ENCODE measurements around the gene SLC6A1. TPM values are rescaled to one million over a fixed set of nuclear protein-coding genes. Genes with fewer than 3 reads are reported as not detected.
A peak's percentile ranks its signal among the peaks of the same experiment; 100 is the strongest.

SLC6A1 gene
- total RNA-seq, 1 experiment from 2014 or later, result not detected

GRCh38 chr3:10945683-10946287 is 46.8 kb upstream of the SLC6A1 start:
- peaks cover 2 to 6% (median 3%) of the 10 kb centered on the region in 3 experiments; a peak in 3 of 7 replicates for H3K36me3 Mint-ChIP-seq (ENCODE audit: insufficient read depth in 1 of 3, low read depth in 3 of 3)
- no peak overlapping the region for H3K14ac ChIP-seq (ENCODE audit: insufficient read depth, low read length)
- peaks cover 3 to 4% of the 10 kb centered on the region in 2 experiments; a peak in 2 of 4 replicates for H3K4me1 Mint-ChIP-seq
- no peaks in the 10 kb centered on the region for H4K20me1 ChIP-seq (ENCODE audit: control insufficient read depth, insufficient read depth, insufficient read length)
- TF ChIP-seq, protein P1, sequence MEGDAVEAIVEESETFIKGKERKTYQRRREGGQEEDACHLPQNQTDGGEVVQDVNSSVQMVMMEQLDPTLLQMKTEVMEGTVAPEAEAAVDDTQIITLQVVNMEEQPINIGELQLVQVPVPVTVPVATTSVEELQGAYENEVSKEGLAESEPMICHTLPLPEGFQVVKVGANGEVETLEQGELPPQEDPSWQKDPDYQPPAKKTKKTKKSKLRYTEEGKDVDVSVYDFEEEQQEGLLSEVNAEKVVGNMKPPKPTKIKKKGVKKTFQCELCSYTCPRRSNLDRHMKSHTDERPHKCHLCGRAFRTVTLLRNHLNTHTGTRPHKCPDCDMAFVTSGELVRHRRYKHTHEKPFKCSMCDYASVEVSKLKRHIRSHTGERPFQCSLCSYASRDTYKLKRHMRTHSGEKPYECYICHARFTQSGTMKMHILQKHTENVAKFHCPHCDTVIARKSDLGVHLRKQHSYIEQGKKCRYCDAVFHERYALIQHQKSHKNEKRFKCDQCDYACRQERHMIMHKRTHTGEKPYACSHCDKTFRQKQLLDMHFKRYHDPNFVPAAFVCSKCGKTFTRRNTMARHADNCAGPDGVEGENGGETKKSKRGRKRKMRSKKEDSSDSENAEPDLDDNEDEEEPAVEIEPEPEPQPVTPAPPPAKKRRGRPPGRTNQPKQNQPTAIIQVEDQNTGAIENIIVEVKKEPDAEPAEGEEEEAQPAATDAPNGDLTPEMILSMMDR (conservative IDR thresholded peaks at IDR 0.05), result peak; percentile 93
- H3K23me2 ChIP-seq (ENCODE audit: insufficient read length, low read depth, low read length, poor library complexity, severe bottlenecking), result no peaks in the 10 kb centered on the region
- H3K56ac ChIP-seq (ENCODE audit: insufficient read length, low read depth, low read length), result no peak overlapping the region
- no peaks in the 10 kb centered on the region for H3K79me2 ChIP-seq (ENCODE audit: insufficient read depth, low read length)
- no peak overlapping the region for H2BK20ac ChIP-seq (ENCODE audit: low read depth, low read length, poor library complexity, severe bottlenecking)
- no peak overlapping the region for H3K27ac Mint-ChIP-seq
- H3K4me3 Mint-ChIP-seq, result no peak overlapping the region
- H3K9me3 Mint-ChIP-seq, result peaks cover 12 to 13% of the 10 kb centered on the region in 2 experiments
- H4K8ac ChIP-seq (replicated peaks; ENCODE audit: insufficient read length, low read depth, low read length), result no peak overlapping the region
- no peak overlapping the region for H2AK5ac ChIP-seq (ENCODE audit: insufficient read length, low read length)
- peaks cover 17% of the 10 kb centered on the region for H3K27me3 Mint-ChIP-seq (ENCODE audit: low read depth)
- no peak overlapping the region for H2AFZ ChIP-seq (ENCODE audit: low read length)
- WGBS (ENCODE audit: extremely low coverage, insufficient read length, low lambda C conversion rate), result no CpG with 5 or more reads among the region's 8 CpGs
- H3K79me1 ChIP-seq (ENCODE audit: insufficient read depth, low read depth, low read length, poor library complexity, severe bottlenecking), result no peaks in the 10 kb centered on the region
- H3K4me1 ChIP-seq (ENCODE audit: insufficient read depth, low read length), result no peaks in the 10 kb centered on the region
- H3K27ac ChIP-seq (ENCODE audit: insufficient read length, low read depth, low read length), result no peak overlapping the region
- no peak overlapping the region for H4K5ac ChIP-seq (ENCODE audit: insufficient read length, low read depth, low read length)
- H3T11ph ChIP-seq (ENCODE audit: low read length), result no peak overlapping the region
- H4K91ac ChIP-seq (ENCODE audit: insufficient read length, low read depth, low read length), result no peak overlapping the region
- H2BK120ac ChIP-seq (ENCODE audit: low read depth, low read length, poor library complexity, severe bottlenecking), result no peak overlapping the region
- H3K27me3 ChIP-seq (ENCODE audit: insufficient read depth, low read length), result no peaks in the 10 kb centered on the region
- no peak overlapping the region for H3K4me2 ChIP-seq (ENCODE audit: insufficient read depth, insufficient read length, low read length)
- H3K4ac ChIP-seq (ENCODE audit: low read depth, low read length), result no peak overlapping the region
- H2BK12ac ChIP-seq (ENCODE audit: insufficient read length, low read depth, low read length), result no peak overlapping the region
- peak; percentile 90 for DNase-seq
- no peak overlapping the region; the same call in 1 of the 2 replicates for H2BK15ac ChIP-seq (ENCODE audit: low read depth, low read length)
- H3K9me3 ChIP-seq (ENCODE audit: control insufficient read depth, low read depth, low read length), result no peaks in the 10 kb centered on the region
- no peak overlapping the region for H3K18ac ChIP-seq (ENCODE audit: insufficient read length, low read depth, low read length)
- no peak overlapping the region for H3K9ac ChIP-seq (ENCODE audit: extremely low read depth, insufficient read length, low read length)
- no peak overlapping the region for H2BK5ac ChIP-seq (ENCODE audit: insufficient read length, low read length)
- H3K23ac ChIP-seq (ENCODE audit: insufficient read length, low read depth, low read length), result no peak overlapping the region
